OCI-LY3 (cell line): ENCODE measurements around the gene FKBP1B.
"Not testable (repeated sequence)": the region's sequence is repeated elsewhere in the genome, so short reads cannot be mapped to it uniquely, and the experiment has no call there.

Experiments
- H2AFZ ChIP-seq: fragments of 200-600, 300-600 bp; shearing (Covaris generic); 2 replicates; pipeline ENCODE4 v1.6.0; 2014; ENCODE audit warnings: antibody characterized with exemption, low read depth, low read length
- H3K27ac ChIP-seq: fragments of 200-600, 300-600 bp; sonication (generic); 2 replicates; pipeline ENCODE4 v1.5.1; 2014; ENCODE audit warnings: mild to moderate bottlenecking, low read length, moderate library complexity, mixed read lengths
- H3K27me3 ChIP-seq: fragments of 200-600, 300-600 bp; sonication (generic); 2 replicates; pipeline ENCODE4 v1.6.1; 2014; ENCODE audit warnings: low read depth, low read length, mixed read lengths
- H3K36me3 ChIP-seq: fragments of 200-600, 300-600 bp; sonication (generic); replicated peaks from 2 replicates; pipeline ENCODE3; 2014; ENCODE audit warnings: low read depth, low read length, mixed read lengths
- H3K4me1 ChIP-seq: fragments of 300-600, 200-600 bp; sonication (generic); 2 replicates; pipeline ENCODE4 v1.6.1; 2014; ENCODE audit warnings: low read length, mixed read lengths
- H3K4me2 ChIP-seq: fragments of 200-600, 300-600 bp; sonication (generic); 2 replicates; pipeline ENCODE4 v1.6.1; 2014; ENCODE audit warnings: low read length, mixed read lengths
- H3K4me3 ChIP-seq: fragments of 300-600, 200-600 bp; sonication (generic); 2 replicates; pipeline ENCODE4 v1.5.1; 2014; ENCODE audit warnings: antibody characterized with exemption, mild to moderate bottlenecking, low read length, moderate library complexity
- H3K79me2 ChIP-seq: fragments of 300-600, 200-600 bp; shearing (Covaris generic); 2 replicates; pipeline ENCODE4 v1.6.1; 2014; ENCODE audit warnings: mild to moderate bottlenecking, low read length, mixed read lengths
- H3K9ac ChIP-seq: fragments of 300-600, 200-600 bp; shearing (Covaris generic); 2 replicates; pipeline ENCODE4 v1.6.0; 2014; ENCODE audit warnings: mild to moderate bottlenecking, low read length, moderate library complexity
- H3K9me3 ChIP-seq: fragments of 200-600, 300-600 bp; shearing (Covaris generic); 2 replicates; pipeline ENCODE4 v1.6.1; 2014; ENCODE audit warnings: low read length, mixed read lengths; ENCODE audit not compliant: insufficient read depth
- H4K20me1 ChIP-seq: fragments of 200-600, 300-600 bp; sonication (generic); 2 replicates; pipeline ENCODE4 v1.6.1; 2016; ENCODE audit warnings: low read length, mixed read lengths; ENCODE audit not compliant: insufficient read depth
- EZH2phosphoT487 ChIP-seq: fragments of 200-600 bp; shearing (Covaris generic); IDR thresholded peaks from 2 replicates; pipeline ENCODE4 v1.6.1; 2018; ENCODE audit warnings: antibody characterized with exemption, mixed run types, low read depth
- TF ChIP-seq, protein P1 (sequence below): fragments of 200-600, 300-600 bp; sonication (generic); IDR thresholded peaks from 2 replicates; pipeline ENCODE4 v1.5.1; 2014; ENCODE audit warnings: antibody characterized with exemption, low read length, low read depth

The FKBP1B gene

DNA sequence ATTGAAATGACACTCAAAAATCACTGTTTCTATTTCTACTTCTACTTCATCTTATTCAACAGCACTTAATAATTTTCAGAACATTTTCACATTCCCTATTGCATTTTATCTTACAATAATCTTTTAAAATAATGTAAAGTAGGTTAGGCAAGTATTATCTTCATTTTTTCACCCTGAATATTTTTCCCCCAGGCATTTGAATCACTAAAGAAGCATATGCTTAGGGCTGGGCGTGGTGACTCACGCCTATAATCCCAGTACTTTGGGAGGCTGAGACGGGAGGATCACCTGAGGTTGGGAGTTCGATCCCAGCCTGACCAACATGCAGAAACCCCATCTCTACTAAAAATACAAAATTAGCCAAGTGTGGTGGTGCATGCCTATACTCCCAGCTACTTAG, 9.0 kb upstream of the FKBP1B start:
- Histone ChIP-seq H3K4me1 (no peaks in the 10 kb centered on the region), H3K79me2 (peaks cover 13% of the 10 kb centered on the region), H3K4me2 (no peak overlapping the region), H4K20me1 (no peaks in the 10 kb centered on the region), H3K9me3 (no peaks in the 10 kb centered on the region), H3K36me3 (peaks cover 17% of the 10 kb centered on the region), H3K27ac (no peak overlapping the region), H2AFZ (no peak overlapping the region), H3K4me3 (no peak overlapping the region), H3K27me3 (no peaks in the 10 kb centered on the region), H3K9ac (no peak overlapping the region)
- TF ChIP-seq, protein P1, sequence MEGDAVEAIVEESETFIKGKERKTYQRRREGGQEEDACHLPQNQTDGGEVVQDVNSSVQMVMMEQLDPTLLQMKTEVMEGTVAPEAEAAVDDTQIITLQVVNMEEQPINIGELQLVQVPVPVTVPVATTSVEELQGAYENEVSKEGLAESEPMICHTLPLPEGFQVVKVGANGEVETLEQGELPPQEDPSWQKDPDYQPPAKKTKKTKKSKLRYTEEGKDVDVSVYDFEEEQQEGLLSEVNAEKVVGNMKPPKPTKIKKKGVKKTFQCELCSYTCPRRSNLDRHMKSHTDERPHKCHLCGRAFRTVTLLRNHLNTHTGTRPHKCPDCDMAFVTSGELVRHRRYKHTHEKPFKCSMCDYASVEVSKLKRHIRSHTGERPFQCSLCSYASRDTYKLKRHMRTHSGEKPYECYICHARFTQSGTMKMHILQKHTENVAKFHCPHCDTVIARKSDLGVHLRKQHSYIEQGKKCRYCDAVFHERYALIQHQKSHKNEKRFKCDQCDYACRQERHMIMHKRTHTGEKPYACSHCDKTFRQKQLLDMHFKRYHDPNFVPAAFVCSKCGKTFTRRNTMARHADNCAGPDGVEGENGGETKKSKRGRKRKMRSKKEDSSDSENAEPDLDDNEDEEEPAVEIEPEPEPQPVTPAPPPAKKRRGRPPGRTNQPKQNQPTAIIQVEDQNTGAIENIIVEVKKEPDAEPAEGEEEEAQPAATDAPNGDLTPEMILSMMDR: no peak
- TF ChIP-seq EZH2phosphoT487: no peak

DNA sequence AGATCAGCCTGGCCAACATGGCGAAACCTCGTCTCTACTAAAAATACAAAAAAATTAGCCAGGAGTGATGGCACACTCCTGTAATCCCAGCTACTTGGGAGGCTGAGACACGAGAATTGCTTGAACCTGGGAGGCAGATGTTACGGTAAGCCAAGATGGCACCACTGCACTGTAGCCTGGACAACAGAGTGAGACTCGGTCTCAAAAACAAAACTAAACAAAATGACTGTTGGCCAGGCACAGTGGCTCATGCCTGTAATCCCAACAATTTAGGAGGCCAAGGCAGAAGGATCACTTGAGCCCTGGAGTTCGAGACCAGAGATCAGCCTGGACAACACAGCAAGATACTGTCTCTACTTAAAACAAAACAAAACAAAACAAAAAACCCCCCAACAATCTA, 6.4 kb upstream of the FKBP1B start:
- not testable (repeated sequence) for H3K9me3 ChIP-seq, H3K4me3 ChIP-seq, H3K4me2 ChIP-seq, H3K27me3 ChIP-seq, H3K27ac ChIP-seq, H2AFZ ChIP-seq, H4K20me1 ChIP-seq, H3K9ac ChIP-seq
- peaks cover 12% of the 10 kb centered on the region for H3K4me1 ChIP-seq
- H3K36me3 ChIP-seq: peaks cover 12% of the 10 kb centered on the region
- peaks cover 20% of the 10 kb centered on the region for H3K79me2 ChIP-seq

DNA sequence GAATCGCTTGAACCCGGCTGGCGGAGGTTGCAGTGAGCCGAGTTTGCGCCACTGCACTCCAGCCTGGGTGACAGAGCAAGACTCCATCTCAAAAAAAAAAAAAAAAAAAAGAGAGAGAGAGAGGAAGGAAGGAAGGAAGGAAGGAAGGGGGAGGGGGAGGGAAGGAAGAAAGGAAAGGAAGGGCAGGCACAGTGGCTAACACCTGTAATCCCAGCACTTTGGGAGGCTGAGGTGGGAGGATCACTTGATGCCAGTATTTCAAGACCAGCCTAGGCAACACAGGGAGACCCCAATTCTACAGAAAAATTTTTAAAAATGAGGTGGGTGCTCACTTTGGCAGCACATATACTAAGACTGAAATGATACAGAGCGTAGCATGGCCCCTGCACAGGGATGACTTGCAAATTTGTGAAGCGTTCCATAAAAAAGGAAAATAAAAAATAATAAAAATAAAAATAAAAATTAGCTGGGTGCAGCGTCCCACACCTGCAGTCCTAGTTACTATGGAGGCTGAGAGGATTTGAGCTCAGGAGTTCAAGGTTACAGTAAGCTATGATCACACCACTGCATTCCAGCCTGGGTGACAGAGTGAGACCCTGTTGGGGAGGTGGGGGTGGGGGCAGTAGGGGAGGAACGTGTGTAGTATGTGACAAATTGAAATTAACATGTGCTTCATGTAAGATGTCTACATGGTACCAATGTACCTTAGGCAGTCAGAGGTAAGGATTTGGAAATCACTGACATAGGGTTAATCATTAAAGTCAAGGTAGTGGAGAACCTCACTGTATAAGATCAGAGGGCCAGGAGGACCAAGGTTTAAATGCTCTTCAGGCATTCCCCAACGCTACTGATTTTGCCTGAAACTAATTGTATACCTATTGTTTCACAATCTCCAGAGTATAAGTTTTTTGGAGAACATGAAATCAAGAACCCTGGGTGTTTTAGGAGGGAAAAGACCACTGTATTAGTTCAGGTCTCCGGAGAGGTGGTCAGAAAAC, 3.7 kb upstream of the FKBP1B start:
- Histone ChIP-seq H2AFZ (no peak overlapping the region), H3K27me3 (0 out of 2 replicates have a peak, but pooled peaks cover 6% of the 10 kb centered on the region), H3K4me3 (peak overlapping the region; percentile 88), H3K9ac (peak overlapping the region; percentile 73; the same call in 1 of the 2 replicates), H4K20me1 (no peaks in the 10 kb centered on the region), H3K4me2 (peak overlapping the region; percentile 75), H3K36me3 (no peaks in the 10 kb centered on the region), H3K27ac (no peak overlapping the region), H3K4me1 (peaks cover 16% of the 10 kb centered on the region), H3K79me2 (peaks cover 20% of the 10 kb centered on the region), H3K9me3 (no peaks in the 10 kb centered on the region)
- TF ChIP-seq, protein P1: no peak
- no peak for TF ChIP-seq EZH2phosphoT487

DNA sequence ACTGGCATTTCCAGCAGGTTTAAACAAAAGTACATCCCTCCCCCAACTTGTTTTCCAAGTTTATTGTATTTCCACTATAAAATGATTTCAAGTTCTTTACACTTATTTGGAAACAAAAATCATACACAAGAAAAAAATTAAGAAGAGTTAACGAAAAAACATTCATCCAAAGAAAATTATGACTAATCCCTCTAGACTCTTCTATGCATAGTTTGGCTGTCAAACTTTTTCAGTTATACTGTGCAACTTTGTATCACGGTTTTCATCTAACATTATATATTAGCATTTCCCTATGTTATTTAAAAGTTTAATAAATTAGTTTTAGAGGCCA, 3.0 kb upstream of the FKBP1B start:
- no peak overlapping the region for H2AFZ ChIP-seq

More for the DNA sequence above, 3.0 kb upstream of the FKBP1B start:
- Histone ChIP-seq H3K79me2 (peaks cover 17% of the 10 kb centered on the region), H3K4me1 (peaks cover 16% of the 10 kb centered on the region), H3K9ac (peak overlapping the region; percentile 73), H3K27me3 (0 out of 2 replicates have a peak, but pooled peaks cover 6% of the 10 kb centered on the region), H4K20me1 (no peaks in the 10 kb centered on the region), H3K4me3 (peak overlapping the region; percentile 88), H3K9me3 (no peaks in the 10 kb centered on the region), H3K4me2 (peak overlapping the region; percentile 75), H3K36me3 (no peaks in the 10 kb centered on the region), H3K27ac (no peak overlapping the region)
- TF ChIP-seq EZH2phosphoT487: no peak
- TF ChIP-seq, protein P1: no peak
